GM10266 (cell line): Measurements from ENCODE around the gene SYDE1.

ENCODE experiments used
- DNase-seq: peaks from one replicate; pipeline ENCODE4 v3.0.0; 2012; ENCODE audit errors: extremely low spot score
- TF ChIP-seq, protein P1 (sequence below): IDR thresholded peaks from 2 replicates; pipeline ENCODE4 v1.5.1; 2012; ENCODE audit warnings: mild to moderate bottlenecking, low read depth; ENCODE audit not compliant: control insufficient read depth, insufficient read depth; ENCODE audit errors: missing control alignments

Gene SYDE1

DNA sequence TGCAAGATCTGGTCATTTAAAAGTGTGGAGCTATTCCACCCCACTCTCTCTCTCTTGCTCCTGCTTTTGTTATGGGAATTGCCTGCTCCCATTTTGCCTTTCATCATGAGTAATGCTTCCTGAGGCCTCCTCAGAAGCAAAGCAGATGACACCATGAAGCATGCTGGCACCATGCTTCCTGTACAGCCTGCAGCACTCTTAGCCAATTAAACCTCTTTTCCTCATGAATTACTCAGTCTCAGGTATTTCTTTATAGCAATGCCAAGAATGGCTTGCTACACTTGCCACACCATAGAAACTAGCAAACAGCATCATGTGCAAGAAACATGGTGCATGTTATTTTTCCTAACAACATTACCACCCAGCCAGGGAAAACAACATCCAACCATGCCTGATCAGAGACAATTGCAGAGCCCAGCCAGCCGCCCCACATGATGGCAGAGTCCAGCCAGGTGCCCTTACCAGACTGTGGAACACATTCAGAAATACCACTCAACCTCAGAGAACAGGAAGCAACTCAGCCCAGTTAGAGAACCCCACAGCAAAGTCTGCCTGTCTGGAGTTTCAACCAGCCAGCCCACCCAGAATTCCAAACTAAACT, 36.9 kb downstream of the SYDE1 start:
- TF ChIP-seq, protein P1, sequence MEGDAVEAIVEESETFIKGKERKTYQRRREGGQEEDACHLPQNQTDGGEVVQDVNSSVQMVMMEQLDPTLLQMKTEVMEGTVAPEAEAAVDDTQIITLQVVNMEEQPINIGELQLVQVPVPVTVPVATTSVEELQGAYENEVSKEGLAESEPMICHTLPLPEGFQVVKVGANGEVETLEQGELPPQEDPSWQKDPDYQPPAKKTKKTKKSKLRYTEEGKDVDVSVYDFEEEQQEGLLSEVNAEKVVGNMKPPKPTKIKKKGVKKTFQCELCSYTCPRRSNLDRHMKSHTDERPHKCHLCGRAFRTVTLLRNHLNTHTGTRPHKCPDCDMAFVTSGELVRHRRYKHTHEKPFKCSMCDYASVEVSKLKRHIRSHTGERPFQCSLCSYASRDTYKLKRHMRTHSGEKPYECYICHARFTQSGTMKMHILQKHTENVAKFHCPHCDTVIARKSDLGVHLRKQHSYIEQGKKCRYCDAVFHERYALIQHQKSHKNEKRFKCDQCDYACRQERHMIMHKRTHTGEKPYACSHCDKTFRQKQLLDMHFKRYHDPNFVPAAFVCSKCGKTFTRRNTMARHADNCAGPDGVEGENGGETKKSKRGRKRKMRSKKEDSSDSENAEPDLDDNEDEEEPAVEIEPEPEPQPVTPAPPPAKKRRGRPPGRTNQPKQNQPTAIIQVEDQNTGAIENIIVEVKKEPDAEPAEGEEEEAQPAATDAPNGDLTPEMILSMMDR = no peak
- DNase-seq = no peak

DNA sequence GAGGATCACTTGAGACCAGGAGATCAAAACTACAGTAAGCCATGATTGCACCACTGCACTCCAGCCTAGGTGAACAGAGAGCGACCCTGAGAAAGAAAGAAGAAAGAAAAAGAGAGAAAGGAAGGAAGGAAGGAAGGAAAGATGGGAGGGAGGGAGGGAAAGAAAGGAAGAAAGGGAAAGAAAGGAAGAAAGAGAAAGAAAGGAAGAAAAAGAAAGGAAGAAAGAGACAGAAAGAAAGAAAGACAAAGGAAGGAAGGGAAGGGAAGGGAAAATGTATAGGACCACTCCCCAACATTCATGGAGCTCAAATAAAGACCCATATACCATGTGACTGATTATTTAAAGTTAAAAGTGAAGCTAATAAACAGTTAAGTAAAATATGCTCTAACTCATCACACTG, 39.9 kb downstream of the SYDE1 start:
- no peak for DNase-seq
- TF ChIP-seq, protein P1 = no peak

GRCh38 chr19:15149737-15150136, 42.5 kb downstream of the SYDE1 start:
- TF ChIP-seq, protein P1 = no peak

GRCh38 chr19:15154002-15154612, 46.9 kb downstream of the SYDE1 start:
- DNase-seq = no peak
- TF ChIP-seq, protein P1 = peak; percentile 40

More at GRCh38 chr19:15149737-15150136, 42.5 kb downstream of the SYDE1 start:
- no peak for DNase-seq

GRCh38 chr19:15155296-15155695, 48.1 kb downstream of the SYDE1 start:
- DNase-seq = no peak
- TF ChIP-seq, protein P1 = no peak

DNA sequence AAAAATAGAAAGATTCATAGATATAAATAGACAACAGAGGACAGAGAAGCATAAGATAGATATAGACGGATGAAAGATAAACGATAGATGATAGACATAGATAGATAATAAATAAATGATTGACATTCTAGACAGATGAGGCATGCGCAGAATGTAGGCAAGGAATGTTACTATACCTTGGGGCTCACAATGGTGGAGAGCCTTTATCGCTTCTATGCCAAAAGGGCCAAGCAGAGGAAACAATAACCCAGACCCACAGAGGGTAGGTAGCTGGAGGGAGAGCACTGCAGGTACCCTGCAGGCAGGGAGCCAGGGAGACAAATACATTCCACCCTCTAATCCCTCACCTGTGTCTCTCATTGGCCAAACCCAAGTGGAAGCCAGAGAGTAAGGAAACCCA, 49.2 kb downstream of the SYDE1 start:
- TF ChIP-seq, protein P1 = no peak
- no peak for DNase-seq

- TF ChIP-seq, protein P1 = no peak
- DNase-seq = no peak
Measured at GRCh38 chr19:15159251-15159650, 52.0 kb downstream of the SYDE1 start.
